Measurements from ENCODE around the gene MEF2C.
"Not testable (repeated sequence)": the region's sequence is repeated elsewhere in the genome, so short reads cannot be mapped to it uniquely, and the experiment has no call there.

MEF2C gene

DNA sequence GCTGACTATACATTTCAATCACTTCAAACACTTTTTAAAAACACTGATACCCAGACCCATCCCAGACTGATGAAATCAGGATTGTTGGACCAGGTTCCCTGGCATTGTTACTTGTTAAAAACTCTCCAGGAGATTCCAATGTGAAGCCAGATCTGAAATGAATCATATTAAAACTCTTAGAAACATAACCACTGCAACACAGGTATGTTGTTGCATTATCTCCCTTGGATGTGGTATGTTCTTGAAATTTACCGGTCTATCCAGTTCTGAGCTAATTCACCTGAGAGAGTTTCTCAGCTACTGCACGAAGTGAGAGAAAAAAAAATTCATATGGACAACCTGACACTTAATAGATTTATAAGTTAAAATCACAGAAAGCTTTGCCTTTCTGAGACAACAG lies 21.8 kb downstream of the MEF2C start:
- DNase-seq, result no peak

DNA sequence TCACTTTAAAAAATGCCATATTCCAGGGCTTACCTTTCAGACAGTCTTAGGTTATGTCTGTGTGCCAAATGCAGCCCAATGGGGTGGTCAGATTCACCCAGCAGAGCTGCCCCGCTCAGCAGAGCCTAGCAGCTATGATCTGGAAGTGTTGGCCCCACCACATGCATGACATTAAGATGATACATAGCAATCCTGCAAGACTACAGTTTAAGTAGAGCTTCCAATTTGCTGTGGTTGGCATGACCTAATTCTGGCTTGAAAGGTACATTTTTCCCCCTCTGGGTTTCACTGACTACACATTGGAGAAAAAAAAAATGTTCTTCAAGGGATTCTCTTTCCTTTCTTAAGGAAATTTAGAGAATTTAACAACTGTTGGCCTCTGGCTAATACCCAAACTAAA lies 22.5 kb downstream of the MEF2C start:
- DNase-seq, result no peak

DNA sequence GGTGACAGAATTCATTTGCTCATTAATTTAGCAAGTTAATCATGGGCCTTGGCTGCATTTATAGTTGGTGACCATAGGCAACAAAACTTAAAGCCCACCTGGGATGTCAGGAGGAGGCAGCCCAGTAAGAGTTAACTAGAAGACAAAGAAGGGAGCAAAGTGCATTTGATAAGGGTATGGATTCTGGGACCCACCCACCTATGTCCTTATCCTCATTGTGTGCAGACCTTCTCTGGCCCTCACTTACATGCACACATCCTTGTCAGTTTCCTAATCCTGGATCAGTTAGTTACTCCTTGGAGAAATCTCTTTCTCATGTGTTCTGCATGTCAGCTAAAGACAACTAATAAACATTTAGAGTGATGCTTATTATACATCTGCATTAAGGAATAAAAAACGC lies 24.6 kb downstream of the MEF2C start:
- DNase-seq, result no peak

DNA sequence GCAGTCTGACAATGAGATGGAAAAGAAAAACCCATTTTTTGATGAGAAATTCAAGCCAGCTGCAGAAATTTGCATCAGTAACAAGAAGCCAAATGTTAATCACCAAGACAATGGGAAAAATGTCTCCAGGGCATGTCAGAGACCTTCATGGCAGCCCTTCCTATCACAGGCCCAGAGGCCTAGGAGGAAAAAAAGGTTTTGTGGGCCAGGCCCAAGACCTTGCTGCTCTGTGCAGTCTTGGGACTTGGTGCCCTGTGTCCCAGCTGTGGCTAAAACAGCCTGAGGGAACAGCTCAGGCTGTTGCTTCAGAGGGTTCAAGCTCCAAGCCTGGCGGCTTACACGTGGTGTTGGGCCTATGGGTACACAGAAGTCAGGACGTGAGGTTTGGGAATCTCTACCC lies 26.6 kb downstream of the MEF2C start:
- DNase-seq, result not testable (repeated sequence)

DNA sequence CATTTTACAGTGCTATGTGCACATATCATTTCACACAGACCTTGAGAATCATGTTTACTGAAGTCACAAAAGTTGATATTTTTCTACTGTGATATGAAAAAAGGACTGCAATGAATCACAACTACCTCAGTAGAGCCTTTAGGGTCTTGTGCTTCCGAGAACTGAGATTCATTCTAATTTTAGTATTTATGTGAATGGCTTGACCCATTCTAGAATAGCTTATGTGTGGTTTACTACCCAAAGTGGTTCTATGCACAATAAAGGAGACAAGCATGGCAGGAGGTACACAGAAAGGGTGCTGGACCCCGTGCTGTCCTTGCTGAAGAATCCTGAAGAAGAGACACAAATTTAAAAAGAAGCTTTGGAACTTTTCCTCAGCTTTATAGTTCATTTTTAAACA lies 28.2 kb downstream of the MEF2C start:
- no peak for DNase-seq

DNA sequence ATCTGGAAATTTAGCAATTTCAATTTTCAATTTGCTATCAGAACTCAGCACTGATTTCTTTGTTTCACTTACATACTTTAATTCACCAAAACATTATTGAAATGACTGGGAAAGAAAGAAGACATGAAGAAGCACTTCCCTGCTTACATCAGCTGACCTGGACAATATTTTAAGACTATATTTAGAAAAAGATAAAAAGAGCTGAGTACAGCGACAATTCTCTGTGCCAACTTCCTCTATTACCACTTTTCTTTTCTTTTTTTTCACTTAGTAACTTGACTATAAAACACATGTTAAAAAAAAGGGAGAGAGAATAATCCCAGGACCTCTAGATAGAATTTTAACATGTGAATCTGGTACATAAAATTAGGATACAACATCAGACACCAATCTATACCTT lies 35.6 kb downstream of the MEF2C start:
- no peak for DNase-seq

DNA sequence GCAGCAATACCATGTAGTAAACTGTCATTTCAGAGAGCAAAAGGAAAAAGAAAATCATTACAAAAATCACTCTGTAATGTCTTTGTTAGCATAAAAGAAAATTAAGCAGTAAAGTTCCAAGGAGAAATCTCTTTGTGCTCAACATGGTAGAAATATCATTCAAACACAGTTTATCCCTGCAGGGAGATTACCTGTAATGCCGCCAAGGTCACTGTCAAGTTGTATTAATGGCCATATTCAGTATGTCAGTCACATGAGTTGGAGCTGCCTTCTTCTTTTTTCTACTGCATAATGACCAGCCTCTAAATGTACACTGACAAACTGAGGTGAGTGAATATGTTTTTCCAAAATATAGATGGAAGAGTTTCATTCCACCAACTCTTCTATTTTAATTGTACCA lies 36.5 kb downstream of the MEF2C start:
- no peak for DNase-seq

DNA sequence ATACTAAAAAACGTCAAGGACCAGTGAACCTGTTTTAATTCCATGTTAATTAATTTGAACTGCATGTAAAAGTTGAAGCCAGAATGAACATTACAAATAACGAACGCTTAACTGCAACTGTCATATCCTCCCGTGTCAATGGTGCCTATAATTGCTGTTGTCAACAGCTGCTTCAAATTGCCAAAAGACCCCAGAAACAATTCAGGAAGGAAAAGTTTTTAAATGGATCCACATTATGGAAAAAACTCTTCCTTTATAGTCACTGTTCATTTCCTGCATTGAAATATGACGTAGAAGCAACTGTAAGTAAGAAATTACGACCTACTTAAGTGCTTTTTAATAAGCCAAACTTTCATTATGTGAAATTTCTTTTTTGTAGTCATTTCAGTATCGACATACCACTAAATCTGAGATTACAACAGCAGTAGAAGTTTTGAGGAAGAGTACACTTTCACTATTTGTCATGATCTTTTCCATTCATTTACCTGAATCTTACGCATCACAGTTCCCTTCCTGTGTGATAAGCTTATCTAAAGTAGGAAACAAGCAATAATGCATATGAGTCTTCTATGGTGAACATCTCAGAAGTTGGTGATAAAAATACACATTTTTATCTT lies 37.8 kb downstream of the MEF2C start:
- no peak for DNase-seq

DNA sequence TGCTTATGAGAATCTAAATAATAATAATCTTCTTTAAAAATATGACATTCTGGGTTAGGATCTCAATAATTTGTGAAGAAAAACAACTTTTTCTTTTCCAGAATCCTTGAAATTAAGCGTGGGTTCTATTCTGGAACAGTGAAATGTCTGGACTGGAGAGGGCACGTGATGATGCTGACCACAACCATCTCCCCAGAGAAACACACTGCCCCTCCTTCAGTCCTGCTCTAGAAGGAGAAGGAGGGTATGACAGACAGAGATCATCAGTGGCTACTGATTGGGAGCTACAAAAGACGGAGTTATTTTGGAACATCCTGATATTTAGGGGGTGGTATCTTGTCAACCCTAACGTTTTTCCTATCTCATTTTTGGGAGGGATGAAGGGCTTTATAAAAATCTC lies 40.2 kb downstream of the MEF2C start:
- no peak for DNase-seq

DNA sequence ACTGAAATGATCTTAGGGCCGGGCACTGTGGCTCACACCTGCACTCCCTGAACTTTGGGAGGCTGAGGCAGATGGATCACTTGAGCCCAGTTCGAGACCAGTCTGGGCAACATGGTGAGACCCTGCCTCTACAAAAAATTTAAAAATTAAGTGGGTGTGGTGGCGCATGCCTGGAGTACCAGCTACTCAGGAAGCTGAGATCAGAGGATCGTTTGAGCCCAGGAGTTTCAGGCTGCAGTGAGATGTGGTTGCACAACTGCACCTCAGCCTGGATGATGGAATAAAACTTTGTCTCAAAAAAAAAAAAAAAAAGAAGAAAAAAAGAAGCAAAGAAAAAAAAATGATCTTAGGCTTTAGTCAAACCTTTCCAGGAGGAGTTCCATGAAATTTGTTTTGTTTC lies 41.8 kb downstream of the MEF2C start:
- DNase-seq, result no peak

DNA sequence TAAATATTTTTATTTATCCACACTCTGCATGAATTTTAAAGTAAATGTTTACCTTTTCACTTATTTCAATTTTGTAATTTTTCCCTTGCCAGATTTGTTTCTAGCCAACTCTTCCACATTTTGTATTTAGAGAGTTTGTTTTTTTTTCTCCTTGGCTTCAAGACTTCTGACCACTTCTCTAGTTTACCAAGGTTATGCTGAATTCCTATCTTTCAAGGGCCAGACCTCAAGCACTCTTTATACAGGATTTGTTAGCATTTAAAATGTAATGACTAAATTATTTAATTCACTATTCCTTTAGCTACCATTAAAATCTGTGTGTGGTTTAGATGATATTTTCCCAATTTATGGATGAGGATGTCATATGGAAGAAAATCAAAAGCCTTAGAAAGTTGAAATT lies 42.5 kb downstream of the MEF2C start:
- DNase-seq, result no peak

DNA sequence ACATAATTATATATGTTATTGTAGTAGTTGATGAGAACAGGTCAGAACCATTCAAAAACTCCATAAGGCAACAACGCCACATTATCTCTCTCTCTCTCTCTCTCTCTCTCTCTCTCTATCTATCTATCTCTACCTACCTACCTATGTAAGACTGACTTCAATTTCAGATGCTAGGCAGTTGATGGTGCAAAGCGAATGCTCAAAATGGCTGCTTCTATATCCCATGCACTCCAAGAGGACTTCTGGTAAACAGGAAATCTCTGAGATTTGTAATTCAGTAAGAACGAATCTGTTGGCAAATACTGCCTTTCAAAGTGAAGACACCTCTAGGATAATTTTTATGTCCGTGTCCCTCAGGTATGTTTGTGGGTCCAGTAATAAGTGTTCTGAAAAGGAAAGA lies 43.7 kb downstream of the MEF2C start:
- DNase-seq, result no peak

DNA sequence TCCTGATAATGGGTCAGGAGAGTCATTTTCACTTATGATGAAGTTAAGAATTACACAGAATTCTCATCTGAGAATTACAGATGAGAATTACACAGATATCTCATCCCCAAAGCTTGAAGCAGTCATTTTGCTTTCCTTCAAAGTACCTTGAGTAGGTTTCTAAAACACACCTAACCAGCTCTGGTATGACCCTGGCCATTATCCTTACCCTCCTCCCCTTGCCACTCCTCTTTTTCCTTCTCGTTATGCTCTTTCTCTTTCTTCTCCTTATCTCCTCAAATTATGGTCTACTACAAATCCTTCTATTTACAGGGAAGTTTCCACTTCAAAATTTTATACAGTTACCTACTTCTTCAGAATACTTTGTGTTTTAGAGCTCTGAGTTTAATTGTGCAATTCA lies 44.5 kb downstream of the MEF2C start:
- no peak for DNase-seq

DNA sequence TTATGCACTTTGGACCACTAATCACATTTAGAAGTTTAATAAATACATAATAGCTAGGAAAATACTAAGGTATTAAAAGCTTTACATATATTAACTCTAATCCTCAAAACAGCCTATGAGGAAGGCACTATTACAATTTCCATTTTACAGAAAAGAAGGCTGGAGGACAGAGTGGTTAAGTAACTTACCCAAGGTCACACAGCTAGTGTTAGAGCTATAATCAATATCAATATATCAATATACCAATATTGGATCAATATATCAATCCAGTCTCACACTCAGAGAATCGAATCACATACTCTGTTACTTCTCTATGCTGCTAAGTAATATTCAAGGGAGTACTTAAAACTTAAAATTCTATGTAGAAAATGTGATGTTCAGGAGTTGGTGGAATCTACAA lies 45.2 kb downstream of the MEF2C start:
- no peak for DNase-seq

DNA sequence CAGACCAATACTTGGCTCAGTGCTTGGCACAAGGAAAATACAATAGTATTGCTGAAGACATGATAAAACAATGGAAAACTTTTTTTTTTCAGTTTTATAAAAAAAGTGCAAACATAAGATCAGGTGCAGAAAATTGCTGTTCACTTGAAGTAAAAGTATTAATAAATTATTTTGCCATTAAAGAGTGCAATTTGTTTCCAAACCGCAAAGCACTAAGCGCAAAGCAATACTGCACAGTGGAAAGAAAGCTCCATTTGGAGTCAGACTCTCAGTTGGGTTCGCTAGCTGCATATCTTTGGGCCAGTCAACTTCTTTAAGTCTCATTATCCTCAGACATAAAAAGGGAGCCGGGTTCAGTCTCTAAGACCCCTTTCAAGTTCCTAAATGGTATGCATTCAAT lies 45.8 kb downstream of the MEF2C start:
- no peak for DNase-seq

DNA sequence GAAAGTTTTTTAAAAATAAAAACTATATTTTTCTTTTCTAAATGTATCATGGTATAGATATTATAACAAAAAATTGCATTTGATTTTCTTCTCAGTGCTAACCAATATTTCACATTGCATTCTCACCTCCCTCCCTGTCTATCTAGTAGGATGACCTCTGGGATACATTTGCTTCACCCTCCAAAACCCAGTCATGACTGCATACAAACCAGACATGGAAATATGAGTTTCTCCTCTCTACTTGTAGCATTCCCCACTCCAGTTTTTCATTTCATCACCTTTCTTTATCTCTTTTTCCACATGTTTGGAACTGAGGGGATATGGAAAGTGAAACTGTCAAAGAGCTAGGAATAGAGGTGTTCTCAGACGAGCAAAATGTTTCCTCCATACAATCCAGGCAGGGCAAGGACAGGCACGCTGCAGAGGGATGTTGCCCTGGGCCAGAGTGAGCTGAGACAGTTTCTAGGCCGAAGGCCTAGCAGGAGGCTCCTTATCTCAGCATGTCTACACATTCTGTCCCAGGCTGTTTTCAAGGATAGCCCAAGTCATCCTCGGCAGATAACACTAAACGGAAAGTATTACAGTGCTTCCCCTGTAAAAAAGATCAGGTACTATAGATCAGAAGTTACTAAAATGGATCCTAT lies 46.7 kb downstream of the MEF2C start:
- peak; percentile 3 for DNase-seq

DNA sequence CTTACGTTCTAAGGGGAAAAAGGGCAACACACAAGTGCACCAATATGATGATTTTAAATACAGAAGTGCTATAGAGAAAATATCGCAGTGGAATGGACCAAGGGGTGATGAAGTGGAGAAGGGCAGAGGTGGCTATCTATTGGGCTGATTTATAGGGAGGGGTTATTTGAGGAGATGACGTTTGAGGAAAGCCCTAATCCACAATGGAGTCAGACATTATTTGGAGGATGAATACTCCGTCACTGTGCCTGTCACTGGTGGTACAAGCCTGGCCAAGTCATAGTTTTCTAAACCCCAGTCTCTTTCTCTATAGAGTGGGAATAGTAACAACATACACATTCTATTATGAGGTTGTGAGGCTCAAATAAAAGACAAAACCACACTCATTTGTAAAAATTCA lies 48.5 kb downstream of the MEF2C start:
- no peak for DNase-seq

DNA sequence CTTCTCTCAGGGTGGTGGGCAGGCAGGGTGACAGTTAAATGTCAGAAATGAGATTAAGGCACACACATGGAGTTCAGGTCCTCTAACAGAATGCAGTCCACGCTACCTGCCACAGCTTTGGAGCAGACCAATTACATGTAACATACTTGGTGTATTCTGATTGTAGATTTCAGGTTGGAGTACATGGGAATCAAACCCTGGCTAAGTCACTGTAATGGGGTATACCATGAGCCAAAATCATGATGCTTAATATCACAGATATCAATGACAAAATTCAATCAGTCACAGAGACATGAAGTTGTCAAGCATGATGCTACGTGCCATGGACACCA lies 48.9 kb downstream of the MEF2C start:
- no peak for DNase-seq

DNA sequence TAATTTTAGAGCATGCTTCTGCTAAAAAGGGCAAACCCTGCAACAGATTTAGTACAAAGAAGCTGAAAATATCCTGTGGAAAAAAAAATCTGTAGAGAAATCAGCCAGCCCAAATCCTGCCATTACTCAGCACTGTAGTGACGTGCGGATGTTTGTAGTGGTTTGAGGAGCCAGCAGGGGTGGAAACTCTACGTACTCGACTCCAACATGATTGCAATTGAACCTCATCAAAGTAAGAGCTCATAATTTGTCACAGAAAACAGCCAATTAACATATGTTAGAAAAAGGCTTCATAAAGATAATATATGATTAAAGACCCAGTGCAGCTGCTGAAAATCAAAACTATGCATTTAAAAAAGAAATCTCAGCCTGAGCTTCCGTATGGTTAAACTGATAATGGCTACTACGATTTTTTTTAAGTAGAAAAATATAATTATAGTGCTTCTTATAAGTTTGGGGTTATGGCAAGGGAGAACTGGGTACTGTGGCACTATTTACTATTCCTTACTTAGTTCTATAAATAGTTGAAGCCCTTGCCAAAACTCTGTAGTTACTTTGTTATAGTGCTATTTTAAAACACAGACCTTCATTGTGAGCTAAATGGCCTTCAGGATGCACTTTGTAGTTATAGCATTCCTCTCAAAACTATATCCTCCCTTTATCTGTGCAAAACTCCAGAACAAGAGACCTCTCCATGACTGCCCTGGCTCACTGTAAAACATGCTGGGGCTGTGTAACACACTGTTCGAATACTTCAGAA lies 49.4 kb downstream of the MEF2C start:
- DNase-seq, result no peak

DNA sequence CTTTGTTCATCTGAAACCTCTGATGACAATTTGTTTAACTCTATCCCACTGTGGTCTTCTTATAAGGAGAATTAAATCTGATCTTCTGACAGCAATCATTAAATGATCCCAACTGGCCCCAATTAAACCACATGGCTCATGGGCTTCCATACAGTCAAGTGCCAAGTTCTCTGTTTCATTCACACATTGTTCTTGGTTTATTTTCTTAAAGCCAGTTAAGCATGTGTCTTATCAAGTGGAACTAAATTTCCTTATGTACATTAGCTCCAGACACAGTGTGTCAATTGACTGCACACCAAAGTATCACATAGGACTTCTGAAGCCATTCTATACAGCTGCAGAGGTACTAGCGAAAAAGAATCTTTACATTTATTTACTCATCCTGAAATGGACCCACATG lies 51.2 kb downstream of the MEF2C start:
- DNase-seq, result no peak

DNA sequence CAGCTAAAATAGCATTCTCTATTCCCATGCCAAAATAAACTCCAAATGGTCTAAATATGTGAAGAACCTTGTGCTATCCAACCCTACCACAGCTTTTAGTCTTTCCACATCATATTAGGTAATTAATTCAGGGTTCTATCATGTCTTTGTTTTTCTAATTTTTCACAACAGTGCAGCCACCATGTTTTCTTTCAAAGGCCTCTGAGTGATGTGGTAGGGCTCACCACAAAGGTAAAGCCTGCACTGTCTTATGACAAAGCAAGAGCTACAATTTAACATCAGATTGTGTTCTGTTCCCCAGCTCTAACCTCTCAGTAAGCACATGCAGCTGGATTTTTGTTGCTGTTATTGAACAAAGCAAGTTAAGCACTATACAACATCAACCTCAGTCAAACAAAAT lies 52.4 kb downstream of the MEF2C start:
- DNase-seq, result no peak

DNA sequence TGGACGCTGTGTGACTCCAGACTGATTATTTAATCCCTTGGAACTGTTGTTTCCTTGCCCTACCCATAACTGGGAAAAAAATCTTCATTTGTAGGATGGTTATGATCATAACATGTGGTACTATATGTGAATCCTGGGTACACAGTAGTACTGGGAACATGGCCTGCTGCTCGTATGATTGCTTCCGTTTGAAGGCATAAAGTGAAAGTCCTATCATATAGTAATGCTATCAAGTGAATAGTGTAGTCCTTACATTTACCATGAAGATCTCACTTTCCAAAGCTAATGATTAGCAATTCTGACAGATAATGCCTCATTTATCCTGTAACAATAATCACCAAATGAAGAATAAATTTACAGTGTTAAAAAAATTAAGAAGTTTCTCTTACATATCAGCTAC lies 53.2 kb downstream of the MEF2C start:
- DNase-seq, result no peak

DNA sequence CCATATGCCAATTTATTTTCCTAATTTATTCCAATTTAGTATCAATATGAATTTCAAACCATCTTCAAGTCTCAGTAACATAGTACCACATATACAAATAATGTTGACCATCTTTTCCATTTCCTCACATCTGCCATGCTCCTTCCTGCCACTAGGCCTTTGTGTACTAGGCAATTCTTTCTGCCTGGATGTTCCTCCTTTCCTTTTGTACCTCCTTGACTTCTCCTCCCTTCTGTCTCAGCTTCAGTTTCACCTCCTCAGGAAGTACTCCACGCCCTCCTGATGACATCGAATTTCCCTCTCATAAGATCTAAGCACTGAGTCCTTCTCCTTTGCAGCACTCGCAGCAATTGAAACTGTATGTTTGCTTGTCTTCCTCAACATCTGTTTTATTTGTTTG lies 53.9 kb downstream of the MEF2C start:
- no peak for DNase-seq

DNA sequence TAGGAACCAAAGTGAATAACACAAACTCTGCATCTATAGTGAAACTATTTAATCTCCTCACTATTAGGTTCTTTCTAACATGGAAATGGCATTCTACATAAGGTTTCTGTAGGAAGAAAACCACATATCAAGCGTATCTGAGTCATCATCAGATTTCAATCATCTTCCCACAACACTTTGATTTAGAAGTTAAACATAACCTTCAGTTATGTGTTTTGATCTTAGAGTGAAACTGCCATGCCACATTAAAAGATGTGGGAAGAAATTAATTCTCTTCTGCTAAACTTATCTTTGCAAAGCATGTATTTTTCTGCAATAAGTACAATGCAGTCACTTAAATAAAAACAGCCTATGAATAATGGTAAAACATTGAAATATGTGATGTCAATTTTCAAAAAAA lies 55.0 kb downstream of the MEF2C start:
- no peak for DNase-seq

All from kidney glomerular epithelial cell (primary cell).